Heart left ventricle (tissue), 13 donors: Measurements from ENCODE around the gene NINJ1.

ENCODE experiments used
- CTCF ChIP-seq, 12 donors: fragments of 200-600 bp; sonication (generic) in 4 of 12; IDR thresholded peaks; one replicate each; pipeline versions ENCODE4 v1.5.0 to v1.8.0; 2018 to 2022; ENCODE audit warnings: antibody characterized with exemption in 12 of 12, mild to moderate bottlenecking in 5 of 12
- POLR2A ChIP-seq, 2 donors: fragments of 450-650 bp; IDR thresholded peaks; one replicate each; pipeline ENCODE4 v1.6.1; 2017; ENCODE audit warnings: antibody characterized with exemption in 2 of 2, mild to moderate bottlenecking in 2 of 2, moderate library complexity in 2 of 2
- donor health status: ischemic (EF 13 %, LVEDD 7.1; RV severe dilation, severe dysfunction).
- donor health status: DM: no; HTN: yes; CAD: no.
- donor health status: DM: no; HTN: no; CAD: no.
- donor health status: ischemic (EF 25% LVEDD 6.9; RV normal size, moderate dysfunction).
- donor health status: ischemic (EF 25% LVEDD 5.7; RV mildly dilated, moderate dysfunction).
- donor health status: ischemic (EF 35%, LVEDD 5.7; RV mildly dilated, moderate dysfunction).
- donor health status: nonischemic (EF 11% LVEDD 7.7; RV severe dilation, severe dysfunction).
- donor health status: DM: yes; HTN: yes; CAD: no.
- donor health status: PGD.
- donor health status: ischemic (EF 29% LVEDD 5.4; RV normal size, mild dysfunction).
- donor health status: nonischemic (EF 23%, LVEDD 6.1; RV moderate dilation, normal function).

- no peak for TF ChIP-seq CTCF (IDR thresholded peaks at IDR 0.05)
- TF ChIP-seq POLR2A (IDR thresholded peaks at IDR 0.05): no peak
Observed at GRCh38 chr9:93111001-93111370, 23.1 kb downstream of the NINJ1 start.
